Mucosa of rectum (tissue), 2 donors: ENCODE results near the gene TTLL5.
A peak's percentile ranks its signal among the peaks of the same experiment; 100 is the strongest.

ENCODE experiments used
- H3K27ac ChIP-seq, 2 donors: one replicate each; pipeline ENCODE4 v1.7.0; 2013; ENCODE audit warnings: inconsistent platforms in 2 of 2, low read depth in 2 of 2, low read length in 2 of 2
- H3K27me3 ChIP-seq, 2 donors: one replicate each; pipeline ENCODE4 v1.7.0; 2013; ENCODE audit warnings: low read length in 2 of 2; ENCODE audit not compliant: control insufficient read depth in 2 of 2, insufficient read depth in 2 of 2
- H3K36me3 ChIP-seq, 2 donors: one replicate each; pipeline ENCODE4 v1.7.0; 2013; ENCODE audit warnings: low read length in 2 of 2; ENCODE audit not compliant: control insufficient read depth in 2 of 2, insufficient read depth in 2 of 2
- H3K4me1 ChIP-seq, 2 donors: one replicate each; pipeline ENCODE4 v1.7.0; 2013; ENCODE audit warnings: low read length in 2 of 2, mild to moderate bottlenecking in 1 of 2; ENCODE audit not compliant: control insufficient read depth in 2 of 2, insufficient read depth in 2 of 2
- H3K4me3 ChIP-seq, 2 donors: one replicate each; pipeline ENCODE4 v1.7.0; 2013; ENCODE audit warnings: low read length in 2 of 2
- H3K9ac ChIP-seq, 2 donors: one replicate each; pipeline ENCODE4 v1.7.0; 2013; ENCODE audit warnings: low read length in 2 of 2, low read depth in 1 of 2, mild to moderate bottlenecking in 1 of 2
- H3K9me3 ChIP-seq, 2 donors: one replicate each; pipeline ENCODE4 v1.7.0; 2013; ENCODE audit warnings: low read length in 2 of 2; ENCODE audit not compliant: control insufficient read depth in 2 of 2
- donor health status: healthy.
- donor health status: Normal muscosa, but diverticular disease.

Gene TTLL5

DNA sequence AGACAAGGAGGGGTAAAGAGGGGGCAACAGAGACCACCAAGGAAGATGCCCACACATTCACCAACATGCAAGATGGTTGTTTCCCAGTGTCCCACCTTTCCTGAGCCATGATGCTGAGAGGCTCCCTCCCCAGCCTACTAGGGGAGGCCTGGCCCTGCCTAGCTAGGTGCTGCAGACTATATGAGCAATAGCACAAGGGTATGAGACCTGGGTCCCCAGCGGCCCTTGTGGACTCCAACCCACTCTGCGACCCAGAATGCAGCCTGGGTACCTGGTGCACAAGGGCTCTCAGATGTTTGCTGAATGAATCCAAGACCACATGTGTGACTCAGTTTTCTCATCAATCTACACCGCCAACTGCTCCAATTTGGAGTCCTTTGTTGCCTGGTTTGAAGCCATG is 306.8 kb downstream of the TTLL5 start:
- Histone ChIP-seq H3K27me3 (no peaks in the 10 kb centered on the region), H3K36me3 (no peaks in the 10 kb centered on the region)

DNA sequence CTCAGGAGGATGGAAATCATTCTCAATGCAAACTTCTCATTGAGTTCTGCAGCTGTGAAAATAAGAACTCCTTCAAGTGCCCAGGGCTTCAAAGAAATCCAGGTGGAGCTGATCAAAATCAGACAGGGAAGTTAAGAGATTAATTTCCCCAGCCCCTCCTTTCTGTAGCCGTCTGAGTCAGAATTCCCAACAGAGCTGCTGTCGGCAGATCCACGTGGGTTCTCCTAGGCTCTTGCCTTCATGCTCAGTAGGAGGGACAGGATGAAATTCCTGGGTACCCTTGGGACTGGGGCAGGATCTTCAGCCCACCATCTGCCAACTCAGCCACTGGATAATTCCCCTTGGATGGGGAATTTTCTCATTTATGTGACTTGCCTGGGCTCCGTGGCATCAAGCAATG is 307.4 kb downstream of the TTLL5 start:
- Histone ChIP-seq H3K4me3 (no peak overlapping the region), H3K4me1 (no peaks in the 10 kb centered on the region), H3K36me3 (no peaks in the 10 kb centered on the region), H3K9ac (no peak overlapping the region), H3K27me3 (no peaks in the 10 kb centered on the region), H3K27ac (no peak overlapping the region), H3K9me3 (no peaks in the 10 kb centered on the region)

More for the DNA sequence above, 306.8 kb downstream of the TTLL5 start:
- H3K4me1 ChIP-seq: no peaks in the 10 kb centered on the region
- H3K9me3 ChIP-seq: no peaks in the 10 kb centered on the region
- H3K4me3 ChIP-seq: no peak overlapping the region
- H3K9ac ChIP-seq: no peak overlapping the region
- H3K27ac ChIP-seq: no peak overlapping the region

DNA sequence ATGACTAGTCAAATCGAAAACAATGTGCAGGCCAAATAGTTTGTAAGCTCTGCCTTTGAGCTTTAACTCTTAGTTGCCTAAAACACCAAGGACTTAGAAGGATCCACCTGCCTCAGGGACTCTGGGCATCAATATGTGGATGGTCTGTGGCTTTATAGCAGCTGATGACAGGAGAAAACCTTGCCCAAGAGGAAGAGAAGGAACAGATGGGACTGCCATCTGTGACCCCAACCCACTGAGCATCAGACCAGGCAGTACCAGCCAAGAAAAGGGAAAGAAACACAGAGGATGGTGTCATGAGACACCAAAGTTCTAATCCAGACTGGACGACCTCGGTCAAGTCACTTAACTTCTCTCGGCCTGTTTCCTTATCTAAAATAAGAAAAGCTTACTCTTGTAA is 308.1 kb downstream of the TTLL5 start:
- H3K27me3 ChIP-seq: no peaks in the 10 kb centered on the region
- no peak overlapping the region for H3K27ac ChIP-seq
- no peaks in the 10 kb centered on the region for H3K4me1 ChIP-seq
- no peaks in the 10 kb centered on the region for H3K36me3 ChIP-seq
- no peaks in the 10 kb centered on the region for H3K9me3 ChIP-seq
- no peak overlapping the region for H3K9ac ChIP-seq
- no peak overlapping the region for H3K4me3 ChIP-seq

DNA sequence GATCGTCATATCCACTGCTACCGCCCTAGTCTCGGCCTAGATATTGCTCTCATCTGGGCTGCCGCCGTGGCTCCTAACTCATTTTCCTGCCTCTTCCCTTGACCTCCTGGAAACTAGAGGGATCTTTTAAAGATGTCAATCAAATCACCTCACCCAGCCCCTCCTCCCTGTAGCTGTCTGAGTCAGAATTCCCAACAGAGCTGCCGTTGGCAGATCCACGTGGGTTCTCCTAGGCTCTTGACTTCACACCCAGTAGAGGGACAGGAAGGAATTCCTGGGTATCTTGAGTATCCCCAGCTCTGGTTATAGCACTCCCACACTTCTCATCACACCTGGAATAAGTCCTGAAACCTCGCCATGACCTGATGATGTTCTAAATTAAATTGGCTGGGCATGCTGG is 308.8 kb downstream of the TTLL5 start:
- Histone ChIP-seq H3K4me3 (no peak overlapping the region), H3K4me1 (no peaks in the 10 kb centered on the region), H3K27me3 (no peaks in the 10 kb centered on the region), H3K27ac (no peak overlapping the region), H3K9me3 (no peaks in the 10 kb centered on the region), H3K9ac (no peak overlapping the region), H3K36me3 (no peaks in the 10 kb centered on the region)

DNA sequence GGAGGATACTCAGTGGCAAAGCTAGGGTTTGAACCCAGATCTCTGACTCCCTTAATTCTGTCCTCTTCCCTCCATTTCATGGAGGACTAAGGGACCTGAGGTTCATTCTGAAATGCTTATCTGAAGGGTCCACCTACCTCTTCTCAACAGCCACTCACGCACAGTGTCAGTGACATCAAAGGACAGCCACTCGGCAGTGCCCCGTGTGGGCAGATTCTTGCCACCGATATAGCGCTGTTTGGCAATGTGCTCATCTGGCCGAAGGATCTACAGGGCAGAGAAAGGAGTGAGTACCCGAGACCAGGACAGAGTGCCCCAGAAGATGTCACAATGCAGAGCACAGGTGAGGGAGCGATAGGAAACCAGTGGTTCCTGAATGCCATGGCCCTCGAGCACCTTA is 309.9 kb downstream of the TTLL5 start:
- no peaks in the 10 kb centered on the region for H3K27me3 ChIP-seq

DNA sequence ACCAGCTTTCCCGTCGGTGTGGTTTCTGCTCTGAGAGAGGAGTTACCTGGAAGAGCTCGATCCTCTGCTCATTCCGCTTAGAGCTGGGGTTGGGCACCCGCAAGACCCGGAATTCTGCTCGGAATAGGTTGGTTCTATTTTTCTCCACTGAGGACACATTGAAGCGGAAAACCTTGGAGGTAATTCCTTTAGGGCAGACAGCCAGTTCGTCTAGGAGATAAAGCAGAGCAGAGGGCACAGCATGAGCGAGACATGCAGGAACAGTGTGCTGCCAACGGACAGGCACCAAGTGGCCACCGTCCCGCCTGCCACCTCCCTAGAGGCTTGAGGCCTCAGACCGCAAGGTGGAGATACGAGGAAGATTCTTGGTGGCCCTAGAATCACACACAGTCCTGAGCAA is 310.5 kb downstream of the TTLL5 start:
- Histone ChIP-seq H3K9me3 (no peaks in the 10 kb centered on the region), H3K9ac (no peak overlapping the region), H3K4me3 (no peak overlapping the region), H3K36me3 (no peaks in the 10 kb centered on the region), H3K27me3 (no peaks in the 10 kb centered on the region), H3K4me1 (peaks cover 0 to 2% of the 10 kb centered on the region in 2 donors), H3K27ac (no peak overlapping the region)

More for the DNA sequence above, 309.9 kb downstream of the TTLL5 start:
- Histone ChIP-seq H3K4me1 (no peaks in the 10 kb centered on the region), H3K27ac (no peak overlapping the region), H3K4me3 (no peak overlapping the region), H3K9ac (no peak overlapping the region), H3K36me3 (no peaks in the 10 kb centered on the region), H3K9me3 (no peaks in the 10 kb centered on the region)

DNA sequence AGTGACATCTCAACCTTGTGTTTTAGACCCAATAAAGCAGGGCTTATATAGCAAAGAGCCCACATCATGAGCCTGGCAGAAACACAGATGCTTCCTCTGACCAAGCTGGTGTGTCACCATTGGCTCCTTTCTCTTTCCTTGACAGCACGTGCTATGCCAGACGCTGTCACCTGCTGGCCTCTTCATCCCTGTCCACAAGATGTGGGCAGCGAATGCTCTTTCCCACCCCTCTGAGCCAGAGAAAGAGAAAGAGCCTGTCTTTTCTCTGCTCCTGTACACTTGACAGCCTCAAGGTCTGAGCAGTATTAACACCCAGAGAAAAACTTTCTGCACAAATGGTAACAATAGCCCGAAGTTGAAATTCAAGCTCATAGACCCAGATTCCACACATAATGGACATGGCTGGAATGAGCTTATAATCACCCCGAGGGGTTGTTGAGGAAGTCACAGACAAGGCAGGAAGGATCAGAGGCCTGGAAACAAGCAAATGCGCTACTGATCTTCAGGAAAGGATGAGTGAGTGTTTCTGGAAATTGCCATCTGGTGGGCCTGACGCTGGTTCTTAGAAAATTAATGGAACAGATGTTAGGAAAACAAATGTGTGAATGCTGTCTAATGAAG is 311.9 kb downstream of the TTLL5 start:
- Histone ChIP-seq H3K4me3 (no peak overlapping the region), H3K27ac (no peak overlapping the region), H3K4me1 (peaks cover 3 to 14% of the 10 kb centered on the region in 2 donors), H3K36me3 (no peaks in the 10 kb centered on the region), H3K9ac (no peak overlapping the region), H3K27me3 (no peaks in the 10 kb centered on the region), H3K9me3 (no peaks in the 10 kb centered on the region)

DNA sequence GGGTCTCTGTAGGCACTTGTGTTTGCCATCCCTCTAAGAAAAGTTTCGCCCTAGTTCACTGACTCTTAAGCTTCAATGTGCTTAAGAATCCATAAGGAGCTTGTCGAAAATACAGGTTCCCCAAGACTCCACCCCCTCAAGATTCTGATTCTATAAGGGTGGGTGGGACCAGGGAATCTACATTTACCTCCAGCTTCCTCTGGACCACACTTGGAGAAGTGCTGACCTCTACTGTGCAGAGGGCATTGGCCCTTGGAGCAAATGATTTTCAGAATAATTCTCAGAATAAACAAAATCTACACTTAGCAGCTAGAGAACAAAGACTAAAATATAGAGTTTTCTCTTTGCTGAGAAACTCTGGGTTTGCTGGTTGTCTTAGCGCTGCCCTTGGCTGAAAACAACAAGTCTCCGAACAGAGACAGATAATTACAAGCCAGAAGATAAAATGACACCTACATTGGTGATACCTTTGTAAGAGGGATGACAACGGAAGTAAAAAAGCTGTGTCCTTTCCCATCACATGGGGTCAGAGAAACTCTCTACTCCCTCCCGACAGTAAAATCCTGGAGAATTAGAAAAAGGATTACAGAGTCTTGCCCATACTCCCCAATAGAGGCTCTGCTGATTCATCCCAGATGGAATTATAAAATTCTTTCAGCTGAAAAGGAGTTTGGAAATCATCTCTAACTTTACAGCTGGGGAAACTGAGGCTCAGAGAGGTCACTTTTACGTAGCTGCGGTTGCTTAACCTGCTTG is 316.0 kb downstream of the TTLL5 start:
- Histone ChIP-seq H3K4me1 (peaks cover 21 to 22% of the 10 kb centered on the region in 2 donors), H3K9ac (no peak overlapping the region), H3K27me3 (no peaks in the 10 kb centered on the region), H3K9me3 (no peaks in the 10 kb centered on the region), H3K27ac (no peak overlapping the region), H3K4me3 (no peak overlapping the region), H3K36me3 (no peaks in the 10 kb centered on the region)

DNA sequence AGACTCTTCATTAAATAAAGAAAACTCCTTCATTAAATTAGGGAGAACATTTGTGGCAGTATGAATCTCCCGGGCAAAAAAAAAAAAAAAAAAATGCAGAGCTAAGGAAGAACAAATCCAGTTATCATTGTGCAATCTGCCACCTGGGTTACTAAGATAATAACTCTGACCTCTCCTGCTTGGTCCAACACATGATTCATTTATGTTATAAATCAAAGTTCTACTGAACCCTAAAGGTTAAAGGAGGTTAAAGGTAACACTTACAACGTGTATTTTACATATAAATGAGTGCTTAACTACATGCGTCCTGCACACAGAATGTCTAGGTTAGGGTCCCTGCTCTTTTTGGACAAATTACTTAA is 316.5 kb downstream of the TTLL5 start:
- Histone ChIP-seq H3K36me3 (no peaks in the 10 kb centered on the region), H3K4me1 (peaks cover 21 to 22% of the 10 kb centered on the region in 2 donors), H3K27ac (peak overlapping the region in 1 of 2 donors; percentile 16), H3K4me3 (no peak overlapping the region), H3K9ac (no peak overlapping the region), H3K9me3 (no peaks in the 10 kb centered on the region), H3K27me3 (no peaks in the 10 kb centered on the region)

DNA sequence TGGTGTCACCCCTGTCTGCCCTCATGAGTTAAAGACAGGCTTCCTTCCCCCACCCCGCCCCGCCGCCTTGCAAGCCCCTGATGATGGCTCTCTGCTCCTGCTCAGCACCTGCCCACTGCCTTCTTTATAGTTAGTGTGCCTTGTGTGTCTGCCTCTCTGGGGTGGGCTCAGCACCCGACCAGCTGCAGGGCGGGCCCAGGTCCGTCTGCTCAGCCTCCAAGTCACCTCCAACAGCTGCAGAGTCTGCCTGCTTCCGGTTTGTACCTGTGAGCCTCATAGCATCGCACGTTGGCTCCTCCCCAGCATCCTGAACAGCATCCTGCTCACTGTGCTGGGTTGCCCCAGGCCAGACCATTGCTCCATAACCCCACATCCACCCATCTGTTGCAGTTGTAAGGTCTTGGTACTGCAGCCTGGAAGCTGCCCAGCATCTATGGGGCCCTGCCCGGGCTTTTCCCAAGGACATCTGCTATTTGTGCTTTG is 317.2 kb downstream of the TTLL5 start:
- H3K27ac ChIP-seq: peak overlapping the region in 1 of 2 donors; percentile 16
- no peaks in the 10 kb centered on the region for H3K36me3 ChIP-seq
- H3K4me1 ChIP-seq: peaks cover 26% of the 10 kb centered on the region in 2 donors
- no peak overlapping the region for H3K9ac ChIP-seq
- no peak overlapping the region for H3K4me3 ChIP-seq
- no peaks in the 10 kb centered on the region for H3K9me3 ChIP-seq
- H3K27me3 ChIP-seq: no peaks in the 10 kb centered on the region
